CD4-positive, alpha-beta T cell treated with Interleukin-4 for 1 hour (primary cell): Measurements from ENCODE around the gene APOL6.
"Not testable (repeated sequence)": the region's sequence is repeated elsewhere in the genome, so short reads cannot be mapped to it uniquely, and the experiment has no call there.

ENCODE experiments used
- DNase-seq, 2 donors: peaks; one replicate each; pipeline ENCODE4 v3.0.0-alpha.2; 2020 to 2022

APOL6 gene

GRCh38 chr22:35681454-35682052, 33.3 kb downstream of the APOL6 start:
- DNase-seq, result no peak

- no peak for DNase-seq
These were observed 35.3 kb downstream of the APOL6 start for GRCh38 chr22:35683560-35683959.

DNA sequence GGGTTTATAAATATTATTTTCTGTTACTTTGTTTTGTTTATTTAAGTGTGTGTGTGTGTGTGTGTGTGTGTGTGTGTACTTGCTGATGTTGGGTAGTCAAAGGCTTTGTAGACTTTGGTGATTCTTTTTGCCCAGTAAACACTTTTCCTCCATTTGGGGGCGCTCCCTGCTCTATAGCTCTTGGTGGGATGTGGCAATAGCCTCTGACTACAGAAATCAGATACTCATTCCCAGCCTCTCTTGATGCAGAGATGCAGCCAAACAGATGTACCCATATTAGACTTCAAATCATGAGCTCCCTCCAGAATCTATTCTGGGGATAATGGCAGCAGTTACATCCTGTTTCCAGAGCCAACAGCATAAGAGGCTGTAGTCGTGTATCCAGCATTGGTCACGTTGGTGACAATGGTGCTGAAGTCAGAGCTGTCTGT, 36.0 kb downstream of the APOL6 start:
- no peak for DNase-seq

- DNase-seq, result no peak
These were observed 36.5 kb downstream of the APOL6 start for GRCh38 chr22:35684732-35685131.

DNA sequence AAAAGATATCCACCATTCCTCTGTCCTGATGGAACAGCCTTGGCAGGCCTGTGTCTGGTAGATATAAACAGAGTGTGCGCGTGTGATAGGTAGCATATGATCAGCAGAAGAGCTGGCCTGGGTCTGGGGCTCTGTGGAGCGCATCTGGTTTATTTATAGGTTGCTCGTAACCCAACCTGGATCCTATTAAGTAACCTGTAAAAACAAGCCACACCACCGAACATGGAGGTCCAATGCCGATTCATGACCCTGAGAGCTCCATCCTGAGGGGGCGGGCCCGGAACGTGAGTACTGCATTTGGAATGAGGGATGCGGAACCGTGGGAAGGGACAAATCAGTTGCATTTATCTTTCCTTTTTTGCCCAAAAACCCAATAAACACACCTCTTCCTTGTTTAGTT, 37.5 kb downstream of the APOL6 start:
- DNase-seq, result no peak

GRCh38 chr22:35686298-35686697, 38.1 kb downstream of the APOL6 start:
- no peak for DNase-seq

- DNase-seq, result no peak
These were observed 39.2 kb downstream of the APOL6 start for GRCh38 chr22:35687461-35687860.

- DNase-seq, result no peak
These were observed 40.8 kb downstream of the APOL6 start for GRCh38 chr22:35688913-35689675.

DNA sequence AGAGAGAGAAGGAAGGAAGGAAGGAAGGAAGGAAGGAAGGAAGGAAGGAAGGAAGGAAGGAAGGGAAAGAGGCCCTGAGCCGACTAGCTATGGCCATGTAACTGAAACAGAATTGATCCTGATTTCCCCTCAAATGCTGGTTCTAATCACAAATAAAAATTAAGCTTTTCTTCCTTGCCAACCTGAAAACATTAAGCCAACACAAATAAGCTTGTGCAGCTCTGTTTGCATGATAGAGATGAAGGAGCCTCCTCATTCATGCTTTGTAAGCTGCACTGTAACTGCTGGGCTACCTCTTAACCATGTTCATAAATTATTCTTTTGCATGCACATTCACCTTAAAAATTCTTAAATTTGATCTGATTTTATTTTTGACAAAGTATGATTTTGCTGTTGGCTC, 41.8 kb downstream of the APOL6 start:
- DNase-seq, result no peak

GRCh38 chr22:35695202-35695601, 47.0 kb downstream of the APOL6 start:
- no peak for DNase-seq

GRCh38 chr22:35697142-35697541, 48.9 kb downstream of the APOL6 start:
- peak in 1 of 2 donors; percentile 4 for DNase-seq

DNA sequence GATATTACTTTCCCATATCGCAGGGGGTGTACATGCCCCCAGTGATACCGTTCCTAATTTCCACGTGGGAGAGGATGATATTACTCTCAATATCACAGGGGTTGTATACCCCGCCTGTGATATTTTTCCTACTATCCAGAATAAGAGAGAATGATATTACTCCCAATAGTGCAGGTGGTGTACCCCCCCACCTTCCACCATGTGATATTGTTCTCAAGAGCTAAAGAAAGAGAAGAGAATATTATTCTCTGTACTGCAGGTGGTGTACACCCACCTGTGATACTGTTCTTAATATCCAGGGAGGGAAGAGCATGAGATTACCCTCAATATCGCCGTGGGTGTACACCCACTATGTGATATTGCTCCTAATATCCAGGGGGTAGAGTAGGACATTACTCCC, 51.6 kb downstream of the APOL6 start:
- not testable (repeated sequence) for DNase-seq

- no peak for DNase-seq
These were observed 55.8 kb downstream of the APOL6 start for GRCh38 chr22:35703861-35704584.

DNA sequence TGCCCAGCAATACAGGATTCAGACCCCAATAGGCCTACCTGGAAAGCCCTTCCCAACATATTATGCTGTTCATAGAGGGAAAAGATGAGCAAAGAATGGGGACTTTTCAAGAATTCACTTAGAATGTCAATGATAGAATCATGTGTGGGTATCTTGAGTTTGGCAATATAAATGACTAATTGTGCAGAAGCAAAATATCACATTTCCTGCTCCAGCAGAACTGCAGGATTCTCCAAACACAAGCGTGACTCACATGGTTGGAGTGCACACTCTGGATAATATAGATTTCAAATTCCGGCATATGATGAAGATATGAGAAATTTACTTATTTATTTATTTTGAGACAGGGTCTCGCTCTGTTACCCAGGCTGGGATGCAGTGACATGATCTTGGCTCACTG, 56.9 kb downstream of the APOL6 start:
- DNase-seq, result no peak

DNA sequence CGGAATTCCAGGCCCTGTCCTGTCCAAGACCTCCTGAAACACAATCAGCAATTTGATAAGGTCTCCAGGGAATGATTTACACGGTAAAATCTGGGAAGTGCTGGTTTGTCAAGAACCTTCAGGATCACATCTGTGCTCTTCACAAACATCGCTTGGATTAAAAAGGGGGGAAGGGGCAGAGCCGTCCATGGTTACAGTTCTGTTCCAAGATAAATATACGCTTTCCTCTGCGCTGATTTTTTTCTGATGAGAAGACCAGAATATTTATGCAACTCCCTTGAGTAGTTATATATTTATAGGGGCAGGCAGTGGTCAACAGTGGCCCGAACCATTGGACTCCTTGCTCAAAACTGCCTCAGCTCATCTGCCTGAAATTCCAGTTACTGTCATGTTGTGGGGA, 60.2 kb downstream of the APOL6 start:
- DNase-seq, result no peak

GRCh38 chr22:35708917-35709316, 60.7 kb downstream of the APOL6 start:
- DNase-seq, result no peak

- DNase-seq, result no peak
These were observed 63.1 kb downstream of the APOL6 start for GRCh38 chr22:35711336-35711735.

DNA sequence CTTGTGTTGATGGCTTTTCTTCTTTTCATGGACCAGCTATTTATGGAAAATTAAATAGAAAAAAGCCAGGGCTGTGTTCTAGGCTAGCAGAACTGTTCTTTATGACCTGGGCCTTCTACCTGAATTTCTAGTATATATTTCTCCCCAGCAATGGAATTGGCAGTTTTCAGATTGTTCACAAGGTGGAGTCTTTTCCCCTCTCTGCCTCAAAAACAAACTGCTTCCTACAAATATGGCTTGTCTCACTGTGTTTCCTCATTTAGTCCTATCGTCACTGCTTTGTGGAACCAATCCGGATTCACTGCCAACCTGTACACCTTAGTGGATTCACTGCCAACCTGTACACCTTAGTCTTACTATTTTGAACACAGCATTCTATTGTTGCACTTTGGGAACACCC, 64.4 kb downstream of the APOL6 start:
- DNase-seq, result no peak

- DNase-seq, result no peak
These were observed 69.3 kb downstream of the APOL6 start, which contains the start of gene APOL5 for GRCh38 chr22:35717572-35717971. TSS of gene APOL5 (plus strand) at chr22:35717872. CDS start at chr22:35717872, 0 bp downstream.
